Fibroblast of villous mesenchyme (primary cell): Measurements from ENCODE around the gene RWDD2A. TPM values are rescaled to one million over a fixed set of nuclear protein-coding genes. Genes with fewer than 3 reads are reported as not detected.
A peak's percentile ranks its signal among the peaks of the same experiment; 100 is the strongest.

Experiments used
- DNase-seq: peaks from one replicate; pipeline ENCODE4 v3.0.0-alpha.2; 2010; ENCODE audit warnings: low read depth
- H3K4me3 ChIP-seq: 2 replicates; pipeline ENCODE4 v1.5.1; 2011; ENCODE audit warnings: low read depth, mild to moderate bottlenecking, low read length
- CTCF ChIP-seq: IDR thresholded peaks from 2 replicates; pipeline ENCODE4 v1.5.1; 2012; ENCODE audit warnings: low read depth, mild to moderate bottlenecking, low read length; ENCODE audit not compliant: insufficient read depth
- total RNA-seq: library from RNA; depleted of rRNA; stranded (reverse); fragments of >200 nt; gene quantifications from 2 replicates; pipeline ENCODE4 v1.2.3, GENCODE V29; 2012

The RWDD2A gene
- total RNA-seq, 1 donor = 4.3 TPM

GRCh38 chr6:83198486-83199172, 5.5 kb downstream of the RWDD2A start:
- H3K4me3 ChIP-seq = no peak overlapping the region
- DNase-seq = no peak
- TF ChIP-seq CTCF = no peak

GRCh38 chr6:83199173-83199862, 6.2 kb downstream of the RWDD2A start:
- no peak for DNase-seq
- H3K4me3 ChIP-seq = no peak overlapping the region
- no peak for TF ChIP-seq CTCF

- TF ChIP-seq CTCF = no peak
- no peak overlapping the region for H3K4me3 ChIP-seq
- DNase-seq = peak; percentile 45
Observed at GRCh38 chr6:83199863-83200225, 6.7 kb downstream of the RWDD2A start.

- H3K4me3 ChIP-seq = no peak overlapping the region
- no peak for DNase-seq
- TF ChIP-seq CTCF = no peak
Observed at GRCh38 chr6:83202031-83202430, 8.9 kb downstream of the RWDD2A start.

GRCh38 chr6:83215131-83216047, 22.2 kb downstream of the RWDD2A start:
- peak; percentile 79 for DNase-seq
- no peak overlapping the region for H3K4me3 ChIP-seq
- peak; percentile 88 for TF ChIP-seq CTCF

GRCh38 chr6:83216806-83217205, 23.6 kb downstream of the RWDD2A start:
- DNase-seq = no peak
- H3K4me3 ChIP-seq = no peak overlapping the region
- TF ChIP-seq CTCF = no peak
